Limb (tissue), 2 donors: ENCODE data around the gene SLC12A2.

Experiments
- DNase-seq, 2 donors: peaks; one replicate each; pipeline ENCODE4 v3.0.0-alpha.2; 2016; ENCODE audit errors: extremely low spot score in 2 of 2

Gene SLC12A2

DNA sequence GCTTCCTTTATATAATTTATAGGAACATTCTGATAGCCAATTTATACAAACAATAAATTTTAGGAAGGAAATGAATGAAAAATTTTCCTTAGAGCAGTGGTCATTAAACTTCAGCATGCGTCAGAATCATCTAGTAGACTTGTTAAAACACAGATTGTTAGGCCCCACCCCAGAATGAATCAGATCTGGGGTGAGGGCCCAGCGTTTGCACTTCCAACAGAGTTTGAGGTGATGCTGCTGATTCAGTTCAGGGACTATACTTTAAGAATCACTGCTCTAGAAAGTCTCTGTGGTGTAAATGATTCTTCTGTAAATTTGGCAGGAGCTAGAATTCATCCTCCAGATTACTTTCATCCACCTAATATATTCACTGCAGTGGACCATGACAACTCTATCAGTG lies 80.4 kb downstream of the SLC12A2 start:
- no peak for DNase-seq

DNA sequence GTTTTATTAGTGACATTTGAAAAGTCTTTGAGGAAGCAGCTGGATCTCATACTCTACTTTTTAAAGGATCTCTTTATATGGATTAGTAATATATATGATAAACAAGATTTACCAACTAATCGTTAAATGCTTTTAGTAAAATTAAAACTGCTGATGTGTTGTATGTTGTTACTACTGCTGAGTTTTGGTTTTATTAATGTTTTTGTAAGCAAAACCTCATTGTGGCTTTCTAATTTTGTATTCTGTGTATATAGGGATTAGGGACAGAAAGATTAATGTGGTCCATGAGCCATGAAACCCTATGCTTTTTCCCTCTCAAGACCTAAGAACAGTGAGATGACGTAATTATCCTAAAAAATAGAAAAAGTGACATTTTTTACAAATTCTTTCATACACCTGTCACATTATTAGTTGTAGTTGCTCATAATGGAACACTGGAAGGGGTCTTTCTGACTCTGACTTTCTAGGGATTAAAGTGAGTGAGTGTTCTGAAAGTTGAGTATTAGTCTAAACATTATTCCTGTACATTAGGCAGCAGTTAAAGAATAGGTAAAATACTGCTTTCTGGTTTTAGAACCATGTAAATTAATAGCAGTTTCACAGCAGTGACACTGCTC lies 85.9 kb downstream of the SLC12A2 start:
- no peak for DNase-seq

DNA sequence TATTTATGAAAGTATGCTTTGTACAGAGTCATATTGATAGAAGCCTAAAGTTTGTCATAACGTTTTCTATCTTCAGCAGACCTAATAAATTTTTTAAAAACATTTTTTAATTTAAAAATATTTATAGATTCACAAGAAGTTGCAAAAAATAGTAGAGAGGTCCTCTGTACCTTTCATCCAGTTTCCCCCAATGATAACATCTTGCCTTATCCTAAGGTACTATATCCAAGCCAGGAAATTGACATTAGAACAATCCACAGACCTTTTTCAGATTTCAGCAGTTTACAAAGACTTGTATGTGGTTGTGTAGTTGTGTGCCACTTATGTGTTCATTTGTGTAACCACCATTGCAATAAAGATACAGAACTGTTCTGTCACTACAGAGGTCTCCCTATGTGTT lies 88.5 kb downstream of the SLC12A2 start:
- no peak for DNase-seq

DNA sequence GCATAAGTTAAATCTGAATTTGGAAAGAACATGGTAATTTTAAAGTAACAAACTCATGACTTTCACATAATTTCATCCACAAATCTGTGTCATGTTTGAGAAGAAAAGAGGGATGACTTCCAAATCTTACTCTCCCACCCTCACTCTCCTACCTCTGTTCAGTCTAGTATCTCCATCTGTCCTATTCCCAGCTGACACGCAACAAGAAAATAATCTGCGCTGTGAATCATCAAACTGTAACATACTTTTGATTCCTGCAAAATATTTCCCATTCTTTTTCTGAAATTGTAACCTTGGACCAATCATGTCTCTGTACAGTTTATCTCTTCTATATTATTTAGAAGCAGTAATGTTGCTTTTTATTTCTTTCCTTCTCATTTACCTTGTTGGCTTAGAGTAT lies 91.4 kb downstream of the SLC12A2 start:
- DNase-seq: no peak

DNA sequence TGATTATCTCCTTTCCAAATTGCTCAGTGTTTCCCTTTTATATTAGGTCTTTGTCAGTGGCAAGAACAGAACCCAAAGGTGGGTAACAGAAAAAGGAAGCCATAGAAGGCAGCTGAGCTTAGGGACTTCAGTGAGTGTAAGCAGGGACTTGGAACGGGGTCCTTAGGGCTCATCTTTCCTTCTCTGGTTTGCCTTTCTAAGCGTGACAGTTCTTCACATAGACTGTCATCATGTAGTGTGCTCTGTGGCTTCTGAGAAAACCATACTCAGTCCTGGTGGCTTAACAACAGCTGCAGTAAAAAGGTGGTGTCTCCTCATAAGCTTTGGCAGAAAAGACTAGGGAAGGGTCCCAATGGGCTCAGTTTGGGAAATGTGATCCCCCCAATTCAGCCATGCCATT lies 108.8 kb downstream of the SLC12A2 start:
- no peak for DNase-seq

DNA sequence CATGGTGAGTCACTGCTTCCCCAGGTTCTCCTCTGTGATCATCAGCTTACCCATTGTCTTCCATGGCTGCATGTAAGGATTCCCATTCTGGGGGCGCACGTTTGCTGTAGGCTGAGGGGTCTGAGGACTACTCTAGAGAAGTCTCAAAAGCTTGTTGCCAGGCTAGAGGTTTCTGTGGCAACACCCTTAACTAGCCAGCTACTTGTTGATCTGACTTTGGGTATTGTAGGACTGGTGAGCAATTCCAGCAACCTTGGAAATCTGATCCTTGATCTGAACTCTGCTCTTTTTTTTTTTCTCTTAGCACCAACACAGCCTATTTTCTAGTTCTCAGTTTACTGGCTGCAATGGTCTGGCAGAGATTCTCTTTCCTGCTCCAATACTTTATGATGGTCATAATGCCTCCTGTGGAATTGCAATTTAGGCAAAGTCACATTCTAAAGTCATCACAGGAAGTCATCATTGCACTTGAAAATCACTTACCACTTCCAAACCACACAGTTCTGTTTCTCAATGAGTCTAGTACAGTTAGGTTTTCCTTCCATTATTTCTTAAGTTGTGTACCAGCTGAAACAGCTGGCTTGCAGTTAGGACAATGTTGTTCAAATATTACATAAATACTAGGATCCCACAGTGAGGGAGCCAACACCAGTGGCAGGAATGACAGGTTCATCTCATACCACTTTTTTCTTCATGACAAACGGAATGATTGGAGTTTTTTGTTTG lies 110.3 kb downstream of the SLC12A2 start:
- DNase-seq: no peak

DNA sequence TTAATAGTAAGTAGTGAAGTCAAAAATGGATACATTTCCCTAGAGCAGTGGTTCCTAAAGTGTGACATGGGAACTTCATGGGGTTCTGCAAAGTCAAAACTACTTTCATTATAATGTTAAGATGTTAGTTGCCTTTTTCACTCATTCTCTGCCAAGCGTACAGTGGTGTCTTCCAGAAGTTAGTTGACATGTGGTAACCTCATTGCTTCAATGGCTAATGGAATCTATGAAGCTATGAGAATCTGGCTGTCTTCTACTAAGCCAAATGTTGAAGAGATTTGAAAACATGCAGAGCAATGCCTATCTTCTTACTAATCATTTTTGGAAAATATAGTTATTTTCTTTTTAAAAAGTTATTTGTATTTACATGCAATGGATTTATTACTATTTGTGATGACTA lies 111.8 kb downstream of the SLC12A2 start:
- no peak for DNase-seq

DNA sequence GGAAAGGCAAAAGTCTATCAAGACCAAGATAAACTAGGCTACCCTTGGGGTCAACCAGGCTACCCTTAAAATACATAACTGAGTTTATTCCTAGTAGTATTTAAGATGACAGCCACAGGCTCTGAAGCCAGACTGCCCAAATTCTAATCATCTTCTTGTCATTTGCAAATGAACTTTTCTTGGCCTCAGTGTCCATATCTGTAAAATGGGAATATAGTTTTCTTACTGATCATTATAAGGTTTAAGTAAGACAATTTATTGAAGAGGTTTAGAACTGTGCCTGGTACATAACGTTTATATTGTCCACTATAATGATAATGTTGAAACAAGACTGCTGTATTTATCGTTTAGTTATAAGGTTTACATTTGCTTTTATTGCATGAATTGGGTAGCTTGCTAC lies 112.5 kb downstream of the SLC12A2 start:
- no peak for DNase-seq

DNA sequence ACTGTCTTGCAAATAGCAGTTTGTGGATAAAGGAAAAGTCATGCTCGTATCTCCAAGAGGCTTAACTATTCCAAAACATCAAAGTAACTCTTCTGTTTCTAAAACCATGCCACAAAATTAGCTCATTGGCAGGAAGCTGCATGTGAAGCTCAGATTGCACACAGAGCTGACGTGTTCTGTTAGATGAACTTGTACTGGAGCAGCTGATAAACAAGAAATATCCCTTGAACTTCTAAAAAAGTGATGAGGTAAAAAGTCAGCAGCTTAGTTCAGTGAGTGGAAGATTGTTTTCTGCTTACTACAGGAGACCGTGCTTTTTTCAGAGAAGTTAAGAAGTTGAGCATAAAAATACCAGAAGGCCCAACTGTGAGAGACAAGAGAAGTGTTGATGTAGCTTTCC lies 113.2 kb downstream of the SLC12A2 start:
- no peak for DNase-seq

DNA sequence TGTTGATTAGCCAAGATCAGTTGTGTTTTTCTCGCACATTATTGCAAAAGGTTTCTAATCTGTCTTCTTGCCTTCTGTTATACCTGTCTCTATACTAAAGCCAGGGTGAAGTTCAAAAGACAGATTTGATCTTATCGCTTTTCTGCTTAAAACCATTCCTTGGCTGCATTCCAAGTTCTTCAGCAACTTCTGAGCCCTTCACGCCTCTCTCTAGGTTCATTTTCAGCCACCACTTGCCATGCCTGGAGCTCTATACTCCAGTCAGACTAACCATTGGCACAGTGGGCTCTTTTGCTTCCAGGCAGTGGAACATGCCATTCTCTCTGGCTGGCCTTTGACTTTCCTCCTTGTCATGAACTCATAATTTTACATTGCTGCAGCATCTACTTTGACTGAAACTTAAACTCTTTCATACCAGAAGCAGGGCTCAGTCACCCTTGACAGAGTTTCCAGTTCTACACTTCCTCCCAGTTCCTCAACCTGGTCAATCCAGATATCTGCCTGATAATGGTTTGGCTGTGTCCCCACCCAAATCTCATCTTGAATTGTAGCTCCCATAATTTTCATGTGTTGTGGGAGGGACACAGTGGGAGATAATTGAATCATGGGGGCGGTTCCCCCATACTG lies 114.4 kb downstream of the SLC12A2 start:
- DNase-seq: no peak

DNA sequence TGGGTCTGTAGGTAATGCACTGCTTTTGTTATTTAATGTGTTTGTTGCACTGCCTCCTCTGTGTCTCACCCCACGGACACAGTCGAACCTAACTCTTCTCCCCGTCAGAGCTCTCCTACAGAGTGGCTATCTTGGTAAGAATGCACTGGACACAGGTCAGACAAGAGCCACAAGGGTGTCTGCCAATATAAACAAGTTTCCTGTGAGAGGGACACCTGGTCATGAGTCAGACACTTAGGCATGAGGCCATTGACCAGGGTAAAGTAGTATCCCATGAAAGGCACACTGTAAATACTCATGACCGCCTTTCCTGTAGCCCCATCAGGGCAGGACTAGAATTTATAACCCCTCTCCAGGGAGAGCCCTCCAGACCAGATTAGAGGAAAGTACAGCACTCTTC lies 115.5 kb downstream of the SLC12A2 start:
- no peak for DNase-seq

DNA sequence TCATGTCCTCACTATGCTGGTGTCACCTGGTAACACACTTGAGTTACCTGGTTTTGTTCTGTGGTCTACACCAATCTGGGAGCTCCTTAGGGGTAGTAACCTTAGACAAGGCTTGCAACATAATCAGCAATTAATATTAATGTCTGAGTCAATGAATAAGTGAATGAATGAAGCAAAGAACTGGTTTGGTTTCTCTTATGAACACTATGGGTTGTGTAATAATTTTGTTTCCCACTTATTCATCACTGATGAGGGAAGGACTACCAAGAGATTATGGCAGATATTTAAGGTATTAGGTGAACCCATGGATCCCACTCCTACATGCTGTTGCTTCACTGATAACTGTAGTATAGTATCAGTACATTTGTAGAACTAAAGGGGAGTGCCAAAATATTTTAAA lies 116.0 kb downstream of the SLC12A2 start:
- DNase-seq: no peak

DNA sequence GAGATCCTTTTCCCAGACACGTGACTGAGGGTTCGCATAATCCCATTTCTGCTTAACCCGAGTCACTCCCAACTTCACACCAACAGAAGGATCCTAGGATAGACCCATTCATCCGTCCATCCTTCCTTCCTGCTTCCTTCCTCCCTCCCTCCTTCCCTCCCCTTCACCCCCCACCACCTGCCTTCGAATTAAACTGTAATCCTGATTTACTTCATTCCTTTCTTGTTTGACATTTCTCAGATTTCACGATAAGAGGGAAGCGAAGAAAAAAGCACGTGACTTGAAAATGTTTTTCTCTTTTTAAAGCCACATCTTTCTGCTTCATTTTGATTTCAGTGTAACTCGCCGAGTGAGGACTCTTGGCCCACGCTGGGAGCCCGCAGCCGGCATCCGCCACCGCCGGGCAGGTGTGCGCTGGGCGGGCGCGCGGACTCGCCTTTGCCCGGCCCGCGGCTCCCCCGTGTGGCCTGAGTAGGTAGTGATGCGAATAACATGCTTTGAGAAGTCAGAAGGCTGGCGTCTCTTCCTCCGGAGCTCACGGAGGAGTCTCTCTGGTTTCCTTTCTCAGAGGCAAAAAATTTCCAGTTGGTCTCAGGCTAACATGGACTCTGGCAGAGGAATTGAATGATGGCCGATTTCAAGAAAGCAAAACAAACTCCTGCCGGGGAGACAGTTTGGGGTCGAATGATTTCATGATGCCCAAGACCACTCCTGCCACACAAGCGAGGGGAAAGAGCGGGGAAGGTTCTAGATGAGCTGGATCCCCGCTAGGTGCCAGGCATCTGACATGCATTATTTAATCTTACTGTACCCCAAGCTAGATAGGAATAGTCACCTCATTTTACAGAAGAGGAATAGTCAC lies 117.7 kb downstream of the SLC12A2 start:
- DNase-seq: peak; percentile 64 to 89

DNA sequence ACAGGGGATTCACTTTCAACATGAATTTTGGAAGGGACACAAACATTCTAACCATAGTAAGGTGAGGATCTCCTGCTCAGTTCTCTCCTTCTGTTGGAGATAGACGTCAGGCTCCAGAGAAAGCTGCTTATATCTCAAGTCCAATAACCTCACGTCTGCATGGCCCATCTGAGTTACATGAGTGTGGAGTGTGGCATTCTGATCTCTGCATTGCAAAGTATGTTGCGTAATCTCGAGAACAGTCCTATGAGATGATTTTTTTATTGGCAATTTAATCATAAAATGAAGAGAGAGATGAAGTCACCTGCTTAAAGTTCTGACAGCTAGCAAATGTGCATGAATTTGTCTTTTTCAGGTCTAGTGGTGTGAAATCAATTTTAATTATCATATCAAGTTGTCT lies 118.8 kb downstream of the SLC12A2 start:
- DNase-seq: no peak

DNA sequence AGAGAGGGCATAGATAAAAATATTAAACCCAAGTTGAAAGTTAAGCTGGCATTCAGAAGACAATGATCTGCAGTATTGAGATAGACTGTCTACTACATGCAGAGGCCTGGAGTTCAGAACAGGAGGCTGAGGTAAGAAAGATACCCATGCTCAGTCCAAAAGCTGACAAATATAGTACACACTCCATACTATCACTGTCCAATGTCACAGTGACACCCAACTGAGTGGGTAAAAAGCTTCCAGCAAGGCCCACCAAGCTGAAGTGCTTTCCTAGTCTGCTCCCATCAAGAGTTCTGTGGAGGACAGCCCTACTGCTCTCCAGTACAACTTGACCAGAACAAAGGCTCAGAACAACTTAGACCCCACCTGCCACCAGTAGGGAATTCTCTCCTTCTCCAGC lies 124.9 kb downstream of the SLC12A2 start:
- DNase-seq: no peak

DNA sequence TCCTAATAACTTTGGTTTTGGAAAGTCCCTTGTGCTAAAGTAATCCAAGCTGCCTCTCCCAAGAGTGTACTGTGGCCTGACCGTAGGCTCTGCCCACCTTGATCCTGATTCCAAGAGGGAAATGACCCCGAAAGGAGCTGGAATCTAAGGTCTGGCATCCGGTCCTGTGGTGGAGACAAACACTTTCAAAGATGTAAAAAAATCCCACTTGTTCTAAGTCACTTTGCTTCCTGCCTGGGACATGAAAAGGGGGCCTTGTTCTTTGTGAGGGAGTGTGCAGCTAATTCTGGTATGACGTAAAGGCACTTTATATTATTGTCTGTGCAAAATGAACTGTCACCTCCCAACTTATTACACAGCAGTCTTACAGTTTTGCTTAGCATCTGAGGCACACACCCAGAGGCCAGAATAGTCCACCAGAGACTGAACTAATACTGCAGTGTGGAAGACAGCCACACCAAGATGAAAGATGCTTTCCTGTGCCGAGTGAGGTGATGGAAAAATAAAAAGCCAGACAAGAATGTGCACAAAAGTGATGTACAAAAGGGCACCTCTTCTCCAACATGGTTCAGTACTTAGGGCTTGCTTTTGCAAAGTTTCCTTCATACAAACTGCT lies 128.7 kb downstream of the SLC12A2 start:
- DNase-seq: peak; percentile 33 to 44

DNA sequence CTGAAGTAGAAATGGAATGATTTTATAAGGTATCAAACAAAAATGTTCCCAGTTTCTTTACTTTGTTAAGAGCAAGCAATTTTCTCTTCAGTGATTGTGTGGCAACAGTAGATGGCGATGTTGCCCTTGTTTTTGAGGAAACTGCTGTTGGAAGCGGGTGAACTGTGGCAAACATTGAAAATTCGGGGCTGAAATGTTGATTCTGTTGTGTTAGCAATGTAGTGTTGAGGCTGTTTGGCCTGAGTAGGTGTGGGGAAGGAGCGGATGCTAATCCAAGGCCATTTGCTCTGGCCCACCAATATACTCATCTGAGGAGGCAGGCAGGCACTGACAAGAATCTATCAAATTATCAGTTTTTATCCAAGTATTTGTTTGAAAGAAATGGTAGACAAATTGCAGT lies 129.8 kb downstream of the SLC12A2 start:
- peak; percentile 73 to 86 for DNase-seq

DNA sequence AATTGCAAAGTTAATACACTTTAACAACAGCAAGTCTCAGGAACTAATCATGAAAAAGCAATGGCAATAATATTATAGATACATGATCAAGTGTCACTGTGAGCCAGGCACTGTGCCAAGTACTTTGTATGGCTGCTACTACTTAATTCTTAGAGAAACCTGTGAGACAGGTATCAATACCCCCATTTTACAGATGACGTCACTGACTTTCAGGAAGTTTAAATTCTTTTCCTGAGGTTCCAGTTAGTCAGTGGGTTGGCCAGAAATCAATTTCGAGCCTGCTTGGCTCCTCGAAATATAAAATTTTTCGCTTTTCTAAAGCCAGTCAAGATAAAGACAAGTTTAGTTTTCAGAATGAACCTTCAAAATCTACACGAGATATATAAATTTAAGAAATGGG lies 130.3 kb downstream of the SLC12A2 start:
- no peak for DNase-seq

DNA sequence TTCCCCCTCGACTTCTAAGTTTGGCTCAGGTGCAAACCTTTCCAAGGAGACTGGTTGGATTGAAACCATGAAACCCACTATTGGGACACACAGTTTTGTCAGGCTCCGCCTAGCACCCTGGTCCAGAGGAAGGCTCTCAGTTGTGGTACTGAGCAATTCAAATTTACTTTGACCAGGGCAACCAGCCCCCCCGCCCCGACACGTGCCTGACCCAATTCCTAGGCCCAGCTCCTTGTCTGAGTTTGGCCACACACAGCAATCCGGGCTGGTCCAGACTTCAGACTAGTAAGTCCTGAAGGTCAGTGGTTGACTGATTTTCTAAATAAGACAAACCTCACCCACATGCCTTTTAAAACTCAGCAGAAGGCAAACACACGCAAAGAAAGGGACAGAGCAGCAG lies 132.7 kb downstream of the SLC12A2 start:
- no peak for DNase-seq

DNA sequence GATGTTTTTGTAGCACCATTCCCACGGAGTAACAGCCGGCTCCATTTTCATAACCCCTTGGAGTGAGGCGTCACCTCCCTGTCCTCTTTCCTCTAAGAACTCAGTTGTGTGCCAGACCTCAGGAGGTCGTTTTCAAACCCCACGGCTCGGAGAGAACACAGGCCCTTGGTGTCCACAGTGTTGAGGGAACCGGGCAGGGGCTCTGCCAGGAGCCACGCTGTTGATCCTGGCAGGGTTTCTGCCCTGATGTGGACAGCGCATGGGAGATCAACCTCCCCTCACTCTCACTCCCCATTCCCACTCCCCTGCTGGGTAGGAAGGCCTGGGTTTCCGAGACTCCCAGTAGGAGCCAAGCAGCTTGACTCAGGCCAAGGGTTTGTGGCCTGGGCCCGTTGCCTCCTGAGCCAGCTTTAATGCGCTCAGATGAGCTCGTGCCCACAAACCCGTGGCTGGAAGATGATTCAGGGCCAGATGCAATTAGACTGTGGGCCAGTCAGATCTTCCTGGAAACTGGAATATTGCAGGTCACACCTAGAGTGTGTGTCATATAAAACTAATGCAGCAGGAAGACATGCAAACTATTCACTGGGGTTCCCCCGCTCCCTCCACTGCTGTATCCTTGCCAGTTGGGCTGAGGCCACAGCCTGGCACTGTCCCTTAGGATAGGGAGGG lies 133.4 kb downstream of the SLC12A2 start:
- DNase-seq: peak in 1 of 2 donors; percentile 38

DNA sequence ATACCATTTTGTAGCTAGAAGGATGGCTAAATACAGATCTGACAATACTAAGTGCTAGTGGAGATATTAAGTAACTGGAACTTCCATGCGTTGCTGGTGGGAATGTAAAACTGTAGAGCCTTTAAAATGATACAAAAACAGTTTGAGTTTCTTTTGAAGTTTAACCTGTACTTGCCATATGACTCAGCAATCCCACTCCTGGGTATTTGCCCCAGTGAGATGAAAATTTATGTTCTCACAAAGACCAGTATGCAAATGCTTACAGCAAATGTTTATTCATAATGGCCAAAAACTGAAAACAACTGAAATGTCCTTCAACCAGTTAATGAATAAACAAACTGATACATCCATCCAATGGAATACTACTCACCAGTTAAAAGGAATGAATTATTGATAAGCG lies 137.3 kb downstream of the SLC12A2 start:
- DNase-seq: no peak
